Measurements from ENCODE around the gene DHPS. TPM values are rescaled to one million over a fixed set of nuclear protein-coding genes. Genes with fewer than 3 reads are reported as not detected.
"Not testable (repeated sequence)": the region's sequence is repeated elsewhere in the genome, so short reads cannot be mapped to it uniquely, and the experiment has no call there.

The DHPS gene
- total and polyA plus RNA-seq, 2 donors (not counting 1 experiment from before 2014, with no cell fraction given): 187 to 204 TPM

GRCh38 chr19:12685831-12686230 lies 4.2 kb upstream of the DHPS start:
- Histone ChIP-seq H3K4me2 (replicated peaks; ENCODE audit: low read depth, low read length, poor library complexity, severe bottlenecking) (no peak overlapping the region), H3K4me3 (ENCODE audit: control extremely low read depth in 1 of 5, extremely low read depth in 1 of 5, insufficient read depth in 1 of 5, low read depth in 2 of 5, low read length in 4 of 5) (no peak overlapping the region), H3K27ac (ENCODE audit: low read length in 2 of 2) (no peak overlapping the region), H3K36me3 (replicated peaks in 1 of 2; ENCODE audit: control extremely low read depth in 1 of 2, control insufficient read depth in 1 of 2, extremely low read depth in 1 of 2, insufficient read depth in 2 of 2, low read length in 1 of 2) (no peaks in the 10 kb centered on the region), H4K20me1 (ENCODE audit: control insufficient read depth, insufficient read depth, low read length, poor library complexity, severe bottlenecking) (peaks cover 6% of the 10 kb centered on the region), H3K27me3 (replicated peaks in 1 of 4; ENCODE audit: control extremely low read depth in 1 of 4, control insufficient read depth in 3 of 4, insufficient read depth in 4 of 4, low read length in 3 of 4) (no peaks in the 10 kb centered on the region), H3K9ac (ENCODE audit: low read length) (no peak overlapping the region), H3K79me2 (ENCODE audit: control insufficient read depth, insufficient read depth, low read length) (peaks cover 5% of the 10 kb centered on the region), H3K4me1 (ENCODE audit: control insufficient read depth in 2 of 2, insufficient read depth in 2 of 2, low read length in 2 of 2) (peaks cover 0 to 3% of the 10 kb centered on the region in 2 donors), H3K9me3 (ENCODE audit: control extremely low read depth in 1 of 3, control insufficient read depth in 2 of 3, insufficient read depth in 1 of 3, low read length in 2 of 3) (no peaks in the 10 kb centered on the region), H2AFZ (ENCODE audit: insufficient read depth, low read depth, low read length, poor library complexity, severe bottlenecking) (no peak overlapping the region)
- 96% methylated on average over 3 of the region's 3 CpGs for WGBS (ENCODE audit: insufficient coverage)
- Mint-ChIP-seq H3K27ac (no peak overlapping the region), H3K4me1 (peaks cover 8% of the 10 kb centered on the region), H3K9me3 (ENCODE audit: insufficient read depth) (no peaks in the 10 kb centered on the region), H3K4me3 (no peak overlapping the region), H3K27me3 (no peaks in the 10 kb centered on the region)
- intact Hi-C loops (cut with micrococcal nuclease): no loop called here
- no peak for ATAC-seq (ENCODE audit: low read depth)
- ChIA-PET CTCF (interaction anchor here (0.5 to 1.6 kb wide), 6 partner anchors 9 to 161 kb away, joined by 3 to 4 read pairs (median 4); no protein-coding TSS in a partner anchor), POLR2A (no interaction called here)
- no peak for TF ChIP-seq EZH2 (IDR thresholded peaks at IDR 0.05; ENCODE audit: borderline replicate concordance, insufficient read depth, low read depth, low read length, poor library complexity, severe bottlenecking)
- TF ChIP-seq, protein P1, sequence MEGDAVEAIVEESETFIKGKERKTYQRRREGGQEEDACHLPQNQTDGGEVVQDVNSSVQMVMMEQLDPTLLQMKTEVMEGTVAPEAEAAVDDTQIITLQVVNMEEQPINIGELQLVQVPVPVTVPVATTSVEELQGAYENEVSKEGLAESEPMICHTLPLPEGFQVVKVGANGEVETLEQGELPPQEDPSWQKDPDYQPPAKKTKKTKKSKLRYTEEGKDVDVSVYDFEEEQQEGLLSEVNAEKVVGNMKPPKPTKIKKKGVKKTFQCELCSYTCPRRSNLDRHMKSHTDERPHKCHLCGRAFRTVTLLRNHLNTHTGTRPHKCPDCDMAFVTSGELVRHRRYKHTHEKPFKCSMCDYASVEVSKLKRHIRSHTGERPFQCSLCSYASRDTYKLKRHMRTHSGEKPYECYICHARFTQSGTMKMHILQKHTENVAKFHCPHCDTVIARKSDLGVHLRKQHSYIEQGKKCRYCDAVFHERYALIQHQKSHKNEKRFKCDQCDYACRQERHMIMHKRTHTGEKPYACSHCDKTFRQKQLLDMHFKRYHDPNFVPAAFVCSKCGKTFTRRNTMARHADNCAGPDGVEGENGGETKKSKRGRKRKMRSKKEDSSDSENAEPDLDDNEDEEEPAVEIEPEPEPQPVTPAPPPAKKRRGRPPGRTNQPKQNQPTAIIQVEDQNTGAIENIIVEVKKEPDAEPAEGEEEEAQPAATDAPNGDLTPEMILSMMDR (IDR thresholded peaks at IDR 0.05): no peak
- no peak for DNase-seq

- no peaks in the 10 kb centered on the region for H3K27me3 ChIP-seq (replicated peaks in 1 of 4; ENCODE audit: control extremely low read depth in 1 of 4, control insufficient read depth in 3 of 4, insufficient read depth in 4 of 4, low read length in 3 of 4)
- no peak for ATAC-seq (ENCODE audit: low read depth)
- POLR2A ChIA-PET: interaction anchor here (1.1 to 1.9 kb wide), 2 partner anchors 14 to 110 kb away, joined by 4 to 6 read pairs; partner anchors contain the start of genes MAN2B1 and WDR83
- no peak overlapping the region for H3K27ac Mint-ChIP-seq
- peaks cover 40% of the 10 kb centered on the region for H4K20me1 ChIP-seq (ENCODE audit: control insufficient read depth, insufficient read depth, low read length, poor library complexity, severe bottlenecking)
- TF ChIP-seq EZH2 (IDR thresholded peaks at IDR 0.05; ENCODE audit: borderline replicate concordance, insufficient read depth, low read depth, low read length, poor library complexity, severe bottlenecking): no peak
- TF ChIP-seq, protein P1 (IDR thresholded peaks at IDR 0.05): no peak
- no peaks in the 10 kb centered on the region for H3K27me3 Mint-ChIP-seq
- peak; percentile 23 for DNase-seq
- peaks cover 5 to 46% of the 10 kb centered on the region in 2 experiments for H3K36me3 ChIP-seq (replicated peaks in 1 of 2; ENCODE audit: control extremely low read depth in 1 of 2, control insufficient read depth in 1 of 2, extremely low read depth in 1 of 2, insufficient read depth in 2 of 2, low read length in 1 of 2)
- no peak overlapping the region for H3K9ac ChIP-seq (ENCODE audit: low read length)
- WGBS (ENCODE audit: insufficient coverage): 96% methylated on average over 8 of the region's 9 CpGs
- H3K4me3 Mint-ChIP-seq: peak overlapping the region; percentile 50
- peaks cover 9 to 18% of the 10 kb centered on the region in 2 donors for H3K4me1 ChIP-seq (ENCODE audit: control insufficient read depth in 2 of 2, insufficient read depth in 2 of 2, low read length in 2 of 2)
- H3K4me2 ChIP-seq (replicated peaks; ENCODE audit: low read depth, low read length, poor library complexity, severe bottlenecking): peak overlapping the region; percentile 1
- intact Hi-C loops (cut with micrococcal nuclease): no loop called here
- no peaks in the 10 kb centered on the region for H3K9me3 Mint-ChIP-seq (ENCODE audit: insufficient read depth)
- no peak overlapping the region for H2AFZ ChIP-seq (ENCODE audit: insufficient read depth, low read depth, low read length, poor library complexity, severe bottlenecking)
- H3K4me1 Mint-ChIP-seq: peaks cover 26% of the 10 kb centered on the region
- no peaks in the 10 kb centered on the region for H3K9me3 ChIP-seq (ENCODE audit: control extremely low read depth in 1 of 3, control insufficient read depth in 2 of 3, insufficient read depth in 1 of 3, low read length in 2 of 3)
- CTCF ChIA-PET: interaction anchor here (0.8 to 4.6 kb wide), 4 partner anchors 9 to 167 kb away, joined by 3 to 30 read pairs (median 14); no protein-coding TSS in a partner anchor
- peak overlapping the region in 1 of 2 donors; percentile 30 for H3K27ac ChIP-seq (ENCODE audit: low read length in 2 of 2)
- H3K79me2 ChIP-seq (ENCODE audit: control insufficient read depth, insufficient read depth, low read length): peaks cover 44% of the 10 kb centered on the region
- no peak overlapping the region for H3K4me3 ChIP-seq (ENCODE audit: control extremely low read depth in 1 of 5, extremely low read depth in 1 of 5, insufficient read depth in 1 of 5, low read depth in 2 of 5, low read length in 4 of 5)
These were observed 1.6 kb downstream of the DHPS start for GRCh38 chr19:12680034-12680433.

- CTCF ChIA-PET: interaction anchor here (0.6 to 4.6 kb wide), 14 partner anchors 9 to 807 kb away, joined by 3 to 30 read pairs (median 8); partner anchors contain the start of genes FBXW9, MAN2B1, TNPO2 and WDR83
- intact Hi-C loops (cut with micrococcal nuclease); H3K4me3 ChIP-seq (ENCODE audit: control extremely low read depth in 1 of 5, extremely low read depth in 1 of 5, insufficient read depth in 1 of 5, low read depth in 2 of 5, low read length in 4 of 5); DNase-seq; H3K27ac Mint-ChIP-seq; H3K4me3 Mint-ChIP-seq; H3K27me3 Mint-ChIP-seq; H3K9ac ChIP-seq (ENCODE audit: low read length); H3K4me2 ChIP-seq (replicated peaks; ENCODE audit: low read depth, low read length, poor library complexity, severe bottlenecking); H3K9me3 ChIP-seq (ENCODE audit: control extremely low read depth in 1 of 3, control insufficient read depth in 2 of 3, insufficient read depth in 1 of 3, low read length in 2 of 3); H3K27me3 ChIP-seq (replicated peaks in 1 of 4; ENCODE audit: control extremely low read depth in 1 of 4, control insufficient read depth in 3 of 4, insufficient read depth in 4 of 4, low read length in 3 of 4); H3K9me3 Mint-ChIP-seq (ENCODE audit: insufficient read depth); H3K27ac ChIP-seq (ENCODE audit: low read length in 2 of 2); H2AFZ ChIP-seq (ENCODE audit: insufficient read depth, low read depth, low read length, poor library complexity, severe bottlenecking); ATAC-seq (ENCODE audit: low read depth): not testable (repeated sequence)
- peaks cover 26% of the 10 kb centered on the region for H3K4me1 Mint-ChIP-seq
- Histone ChIP-seq H4K20me1 (ENCODE audit: control insufficient read depth, insufficient read depth, low read length, poor library complexity, severe bottlenecking) (peaks cover 52% of the 10 kb centered on the region), H3K4me1 (ENCODE audit: control insufficient read depth in 2 of 2, insufficient read depth in 2 of 2, low read length in 2 of 2) (peaks cover 9 to 18% of the 10 kb centered on the region in 2 donors), H3K79me2 (ENCODE audit: control insufficient read depth, insufficient read depth, low read length) (peaks cover 51% of the 10 kb centered on the region), H3K36me3 (replicated peaks in 1 of 2; ENCODE audit: control extremely low read depth in 1 of 2, control insufficient read depth in 1 of 2, extremely low read depth in 1 of 2, insufficient read depth in 2 of 2, low read length in 1 of 2) (peaks cover 6 to 57% of the 10 kb centered on the region in 2 experiments)
- 97% methylated on average over 5 of the region's 5 CpGs for WGBS (ENCODE audit: insufficient coverage)
- POLR2A ChIA-PET: interaction anchor here (0.7 to 1.2 kb wide), 2 partner anchors 106 to 181 kb away, joined by 3 read pairs; no protein-coding TSS in a partner anchor
These were observed 3.6 kb downstream of the DHPS start for GRCh38 chr19:12678039-12678438.
